GM12873 (cell line): ENCODE measurements around the gene RIN1.

Experiments used
- TF ChIP-seq, protein P1 (sequence below): IDR thresholded peaks from 2 replicates; pipeline ENCODE4 v1.5.1; 2012; ENCODE audit warnings: low read depth, mild to moderate bottlenecking, moderate library complexity, low read length, control low read depth; ENCODE audit not compliant: insufficient read depth; ENCODE audit errors: missing control alignments

Gene RIN1

GRCh38 chr11:66321606-66322005 is 14.6 kb downstream of the RIN1 start:
- TF ChIP-seq, protein P1, sequence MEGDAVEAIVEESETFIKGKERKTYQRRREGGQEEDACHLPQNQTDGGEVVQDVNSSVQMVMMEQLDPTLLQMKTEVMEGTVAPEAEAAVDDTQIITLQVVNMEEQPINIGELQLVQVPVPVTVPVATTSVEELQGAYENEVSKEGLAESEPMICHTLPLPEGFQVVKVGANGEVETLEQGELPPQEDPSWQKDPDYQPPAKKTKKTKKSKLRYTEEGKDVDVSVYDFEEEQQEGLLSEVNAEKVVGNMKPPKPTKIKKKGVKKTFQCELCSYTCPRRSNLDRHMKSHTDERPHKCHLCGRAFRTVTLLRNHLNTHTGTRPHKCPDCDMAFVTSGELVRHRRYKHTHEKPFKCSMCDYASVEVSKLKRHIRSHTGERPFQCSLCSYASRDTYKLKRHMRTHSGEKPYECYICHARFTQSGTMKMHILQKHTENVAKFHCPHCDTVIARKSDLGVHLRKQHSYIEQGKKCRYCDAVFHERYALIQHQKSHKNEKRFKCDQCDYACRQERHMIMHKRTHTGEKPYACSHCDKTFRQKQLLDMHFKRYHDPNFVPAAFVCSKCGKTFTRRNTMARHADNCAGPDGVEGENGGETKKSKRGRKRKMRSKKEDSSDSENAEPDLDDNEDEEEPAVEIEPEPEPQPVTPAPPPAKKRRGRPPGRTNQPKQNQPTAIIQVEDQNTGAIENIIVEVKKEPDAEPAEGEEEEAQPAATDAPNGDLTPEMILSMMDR = no peak

DNA sequence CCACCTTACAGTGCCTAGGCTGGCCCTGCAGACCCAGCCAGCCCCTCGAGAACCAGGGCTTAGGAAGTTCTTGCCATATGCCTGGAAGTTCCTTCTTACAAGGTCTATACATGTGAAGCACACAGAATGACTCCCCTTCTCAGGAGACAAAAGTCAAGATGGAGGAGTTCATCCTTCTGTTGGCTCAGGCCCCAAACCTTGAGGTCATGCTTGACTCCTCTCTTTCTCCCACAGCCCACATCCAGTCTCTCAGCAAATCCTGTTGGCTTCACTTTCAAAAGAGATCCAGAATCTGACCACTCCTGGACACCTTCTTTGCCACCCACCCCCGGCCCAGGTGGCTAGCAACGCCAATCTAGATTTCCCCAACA is 17.6 kb downstream of the RIN1 start:
- TF ChIP-seq, protein P1 = no peak

GRCh38 chr11:66317723-66318599 is 18.3 kb downstream of the RIN1 start:
- TF ChIP-seq, protein P1 = no peak

DNA sequence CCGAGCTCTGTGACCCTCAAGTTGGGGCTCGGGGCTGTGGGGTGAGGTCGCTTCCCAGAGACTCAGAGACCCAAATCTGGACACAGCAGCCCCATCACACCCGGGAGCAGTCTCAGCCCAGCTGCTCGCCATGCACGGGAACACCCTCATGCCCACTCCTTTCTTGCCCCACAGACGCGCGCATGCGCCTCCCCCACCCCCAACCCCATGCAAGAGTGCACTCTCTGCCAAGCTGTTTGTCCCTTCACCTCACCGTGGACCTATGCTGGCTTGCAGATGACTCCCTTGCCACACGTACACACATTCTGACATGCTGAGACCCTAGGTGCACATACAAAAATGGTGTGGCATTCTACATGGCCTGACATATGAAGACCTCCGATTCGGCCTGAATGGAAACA is 18.9 kb downstream of the RIN1 start:
- TF ChIP-seq, protein P1 = no peak

- TF ChIP-seq, protein P1 = no peak
These were observed 19.4 kb downstream of the RIN1 start, which contains the start of gene CD248 for GRCh38 chr11:66316849-66317251. Gene CD248, minus strand, starts transcription at chr11:66317044. Its CDS starts 17 bp downstream, at chr11:66317027.

- TF ChIP-seq, protein P1 = no peak
These were observed 20.1 kb downstream of the RIN1 start for GRCh38 chr11:66315921-66316811.

GRCh38 chr11:66315498-66315885 is 20.7 kb downstream of the RIN1 start:
- TF ChIP-seq, protein P1 = no peak
